ENCODE measurements around the gene DONSON.

The DONSON gene

GRCh38 chr21:33561373-33561772 lies 27.1 kb downstream of the DONSON start:
- no peak for DNase-seq

DNA sequence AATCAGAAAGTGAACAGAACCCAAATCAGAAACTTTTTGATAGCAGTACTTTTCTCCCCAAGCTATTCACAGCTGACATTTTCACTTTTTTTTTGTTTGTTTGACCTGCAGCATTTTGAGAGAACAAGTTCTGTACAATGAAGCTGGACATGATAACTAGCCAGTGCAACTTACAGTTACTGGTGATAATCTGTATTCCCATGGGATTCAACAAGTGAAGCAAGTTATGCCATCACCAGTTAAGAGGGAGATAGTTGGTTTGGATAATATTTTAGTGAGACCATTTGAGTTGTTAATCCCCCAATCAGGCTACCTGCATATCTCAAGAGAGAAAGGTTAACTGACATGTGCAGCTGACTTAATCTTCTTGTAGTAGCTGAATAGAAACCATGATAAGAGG lies 27.5 kb downstream of the DONSON start:
- no peak for DNase-seq

- DNase-seq, result no peak
Observed at GRCh38 chr21:33559813-33560212, 28.7 kb downstream of the DONSON start.

DNA sequence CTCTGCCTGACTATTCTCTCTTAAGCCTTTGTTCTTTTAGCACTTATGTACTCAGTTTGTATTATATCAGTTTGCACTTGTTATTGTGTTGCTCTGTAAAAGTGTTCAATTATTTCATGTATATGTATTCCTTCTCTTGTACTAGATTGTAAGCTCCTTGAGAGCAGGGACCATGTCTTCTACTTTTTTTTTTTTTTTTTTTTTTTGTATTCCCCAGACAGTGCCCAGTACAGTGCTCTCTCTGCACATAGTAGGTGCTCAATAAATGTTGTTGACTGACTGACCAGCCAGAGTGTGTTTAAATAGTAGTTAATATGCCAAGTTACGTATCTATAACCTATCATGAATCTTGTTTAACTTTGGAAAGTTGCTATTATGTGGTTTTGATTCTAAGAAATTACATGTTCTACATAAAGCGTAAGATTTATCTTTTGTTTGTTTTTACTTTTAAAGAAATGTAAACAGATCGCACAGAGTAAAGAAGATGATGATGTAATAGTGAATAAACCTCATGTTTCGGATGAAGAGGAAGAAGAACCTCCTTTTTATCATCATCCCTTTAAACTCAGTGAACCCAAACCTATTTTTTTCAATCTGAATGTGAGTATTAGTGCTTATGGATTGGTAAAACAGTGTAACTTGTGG lies 29.6 kb downstream of the DONSON start:
- no peak for DNase-seq

- DNase-seq, result no peak
Observed at GRCh38 chr21:33557447-33557846, 31.0 kb downstream of the DONSON start.

DNA sequence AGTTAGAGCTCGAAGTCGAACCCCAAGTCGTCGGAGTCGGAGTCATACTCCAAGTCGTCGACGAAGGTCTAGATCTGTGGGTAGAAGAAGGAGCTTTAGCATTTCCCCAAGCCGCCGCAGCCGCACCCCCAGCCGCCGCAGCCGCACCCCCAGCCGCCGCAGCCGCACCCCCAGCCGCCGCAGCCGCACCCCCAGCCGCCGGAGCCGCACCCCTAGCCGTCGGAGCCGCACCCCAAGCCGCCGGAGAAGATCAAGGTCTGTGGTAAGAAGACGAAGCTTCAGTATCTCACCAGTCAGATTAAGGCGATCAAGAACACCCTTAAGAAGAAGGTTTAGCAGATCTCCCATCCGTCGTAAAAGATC lies 33.5 kb downstream of the DONSON start:
- no peak for DNase-seq

DNA sequence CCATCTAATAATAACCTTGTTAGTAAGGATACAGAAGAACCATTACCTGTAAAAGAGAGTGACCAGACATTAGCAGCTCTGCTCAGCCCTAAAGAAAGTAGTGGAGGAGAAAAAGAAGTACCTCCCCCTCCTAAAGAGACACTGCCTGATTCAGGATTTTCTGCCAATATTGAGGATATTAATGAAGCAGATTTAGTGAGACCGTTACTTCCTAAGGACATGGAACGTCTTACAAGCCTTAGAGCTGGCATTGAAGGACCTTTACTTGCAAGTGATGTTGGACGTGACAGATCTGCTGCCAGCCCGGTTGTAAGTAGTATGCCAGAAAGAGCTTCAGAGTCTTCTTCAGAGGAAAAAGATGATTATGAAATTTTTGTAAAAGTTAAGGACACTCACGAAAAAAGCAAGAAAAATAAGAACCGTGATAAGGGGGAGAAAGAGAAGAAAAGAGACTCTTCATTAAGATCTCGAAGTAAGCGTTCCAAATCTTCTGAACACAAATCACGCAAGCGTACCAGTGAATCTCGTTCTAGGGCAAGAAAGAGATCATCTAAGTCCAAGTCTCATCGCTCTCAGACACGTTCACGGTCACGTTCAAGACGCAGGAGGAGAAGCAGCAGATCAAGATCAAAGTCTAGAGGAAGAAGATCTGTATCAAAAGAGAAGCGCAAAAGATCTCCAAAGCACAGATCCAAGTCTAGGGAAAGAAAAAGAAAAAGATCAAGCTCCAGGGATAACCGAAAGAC lies 34.1 kb downstream of the DONSON start:
- DNase-seq, result no peak

DNA sequence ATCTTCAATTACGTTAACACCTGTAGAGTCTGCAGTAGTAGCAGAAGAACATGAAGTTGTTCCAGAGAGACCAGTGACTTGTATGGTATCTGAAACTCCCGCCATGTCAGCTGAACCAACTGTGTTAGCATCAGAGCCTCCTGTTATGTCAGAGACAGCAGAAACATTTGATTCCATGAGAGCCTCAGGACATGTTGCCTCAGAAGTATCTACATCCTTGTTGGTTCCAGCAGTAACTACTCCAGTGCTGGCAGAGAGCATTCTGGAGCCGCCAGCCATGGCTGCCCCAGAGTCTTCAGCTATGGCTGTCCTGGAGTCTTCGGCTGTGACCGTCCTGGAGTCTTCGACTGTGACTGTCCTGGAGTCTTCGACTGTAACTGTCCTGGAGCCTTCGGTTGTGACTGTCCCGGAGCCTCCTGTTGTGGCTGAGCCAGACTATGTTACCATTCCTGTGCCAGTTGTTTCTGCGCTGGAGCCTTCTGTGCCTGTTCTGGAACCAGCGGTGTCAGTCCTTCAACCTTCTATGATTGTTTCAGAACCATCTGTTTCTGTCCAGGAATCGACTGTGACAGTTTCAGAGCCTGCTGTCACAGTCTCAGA lies 35.4 kb downstream of the DONSON start:
- DNase-seq, result no peak

DNA sequence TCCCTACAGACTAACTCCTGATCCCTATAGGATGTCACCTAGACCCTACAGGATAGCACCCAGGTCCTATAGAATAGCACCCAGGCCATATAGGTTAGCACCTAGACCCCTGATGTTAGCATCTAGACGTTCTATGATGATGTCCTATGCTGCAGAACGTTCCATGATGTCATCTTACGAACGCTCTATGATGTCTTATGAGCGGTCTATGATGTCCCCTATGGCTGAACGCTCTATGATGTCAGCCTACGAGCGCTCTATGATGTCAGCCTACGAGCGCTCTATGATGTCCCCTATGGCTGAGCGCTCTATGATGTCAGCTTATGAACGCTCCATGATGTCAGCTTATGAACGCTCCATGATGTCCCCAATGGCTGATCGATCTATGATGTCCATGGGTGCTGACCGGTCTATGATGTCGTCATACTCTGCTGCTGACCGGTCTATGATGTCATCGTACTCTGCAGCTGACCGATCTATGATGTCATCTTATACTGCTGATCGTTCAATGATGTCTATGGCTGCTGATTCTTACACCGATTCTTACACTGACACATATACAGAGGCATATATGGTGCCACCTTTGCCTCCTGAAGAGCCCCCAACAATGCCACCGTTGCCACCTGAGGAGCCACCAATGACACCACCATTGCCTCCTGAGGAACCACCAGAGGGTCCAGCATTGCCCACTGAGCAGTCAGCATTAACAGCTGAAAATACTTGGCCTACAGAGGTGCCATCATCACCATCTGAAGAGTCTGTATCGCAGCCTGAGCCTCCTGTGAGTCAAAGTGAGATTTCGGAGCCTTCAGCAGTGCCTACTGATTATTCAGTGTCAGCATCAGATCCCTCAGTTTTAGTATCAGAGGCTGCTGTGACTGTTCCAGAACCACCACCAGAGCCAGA lies 36.1 kb downstream of the DONSON start:
- DNase-seq, result no peak

- no peak for DNase-seq
Observed at GRCh38 chr21:33551664-33552063, 36.8 kb downstream of the DONSON start.

- no peak for DNase-seq
Observed at GRCh38 chr21:33550772-33551660, 37.5 kb downstream of the DONSON start.

- no peak for DNase-seq
Observed at GRCh38 chr21:33549848-33550771, 38.4 kb downstream of the DONSON start.

DNA sequence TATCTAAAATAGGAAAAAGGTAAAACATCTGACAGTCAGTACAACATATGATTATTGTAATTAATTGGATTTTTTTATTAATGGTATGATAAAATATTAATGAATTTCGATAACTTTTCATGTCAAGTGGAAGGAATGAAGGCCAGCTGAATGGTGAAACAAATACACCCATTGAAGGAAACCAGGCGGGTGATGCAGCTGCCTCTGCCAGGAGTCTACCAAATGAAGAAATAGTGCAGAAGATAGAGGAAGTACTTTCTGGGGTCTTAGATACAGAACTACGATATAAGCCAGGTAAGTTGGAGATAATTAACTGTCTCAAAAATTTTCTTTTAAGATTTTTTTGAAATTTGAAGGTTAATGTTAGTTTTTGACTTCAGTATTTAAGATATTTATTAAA lies 42.4 kb downstream of the DONSON start:
- no peak for DNase-seq

- DNase-seq, result no peak
Observed at GRCh38 chr21:33544451-33545195, 43.9 kb downstream of the DONSON start.

DNA sequence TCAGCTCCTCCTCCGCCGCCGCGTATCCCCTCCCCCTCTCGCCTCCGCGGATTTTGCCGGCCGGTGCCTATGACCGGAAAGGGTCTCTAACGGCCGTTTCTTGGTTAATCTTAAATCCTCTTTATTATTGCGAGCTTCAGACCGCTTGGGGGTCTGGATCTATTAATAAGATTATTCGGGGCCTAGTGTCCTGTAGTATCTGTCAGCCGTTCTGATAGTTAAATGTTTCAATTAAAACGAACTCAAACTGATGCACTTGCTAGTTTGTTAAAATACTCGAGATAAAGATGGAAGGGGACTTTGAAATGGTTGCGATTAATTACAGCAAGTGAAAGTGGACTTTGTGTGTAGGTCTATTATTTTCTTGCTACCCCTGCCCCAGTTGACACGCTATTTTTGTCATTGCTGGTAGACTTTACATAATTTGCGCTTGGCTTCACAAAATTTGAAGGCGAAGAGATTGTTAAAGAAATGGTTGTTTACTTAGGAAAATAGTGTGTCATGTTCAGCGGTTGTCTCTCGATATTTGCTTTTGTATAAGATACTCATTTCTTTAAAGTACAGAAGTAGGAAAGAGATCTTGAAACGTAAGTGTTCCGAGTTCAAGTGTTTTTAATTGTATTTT lies 44.9 kb downstream of the DONSON start:
- DNase-seq, result peak; percentile 81

DNA sequence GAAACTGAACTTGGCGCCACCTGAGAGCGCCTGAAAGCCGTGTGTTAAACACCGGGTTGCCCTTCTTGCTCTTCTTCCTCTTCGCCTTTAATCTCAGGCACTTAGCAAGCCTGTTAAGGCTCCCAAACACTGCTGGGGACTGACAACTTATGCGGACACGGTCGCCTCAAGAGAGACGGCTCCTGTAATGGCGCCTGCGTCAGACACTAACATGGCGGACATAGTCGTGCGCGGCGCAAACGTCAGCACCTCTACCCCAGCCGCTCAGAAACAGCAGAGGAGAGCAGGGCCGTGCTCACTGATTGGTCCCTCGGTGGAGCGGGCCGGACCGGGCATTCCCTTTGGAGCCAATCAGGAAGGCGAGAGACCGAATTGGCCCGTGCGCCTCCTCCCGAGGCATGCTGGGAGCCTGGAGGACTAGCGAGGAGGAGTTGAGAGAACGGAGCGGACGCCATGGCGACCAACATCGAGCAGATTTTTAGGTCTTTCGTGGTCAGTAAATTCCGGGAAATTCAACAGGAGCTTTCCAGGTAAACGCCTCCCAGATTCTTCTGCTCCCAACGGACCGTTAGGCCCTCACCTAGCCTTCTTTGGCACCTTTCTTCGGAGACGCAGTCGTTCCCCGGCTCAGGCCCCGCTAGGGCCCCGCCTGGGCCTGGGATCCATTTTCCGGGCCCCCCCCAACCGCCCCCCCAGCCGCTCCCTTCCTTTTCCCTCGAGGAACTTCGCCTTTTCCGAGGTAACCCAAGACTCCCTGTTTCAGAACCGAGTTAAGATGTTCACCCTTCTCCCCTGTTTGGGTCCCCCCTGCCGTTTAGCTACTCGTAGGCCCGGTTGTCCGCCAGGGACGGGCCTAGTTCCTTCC lies 45.6 kb downstream of the DONSON start, which contains the start of gene SON:
Gene SON, plus strand, starts transcription at position 399 of the 865 bp plus-strand sequence. Its CDS starts 55 bp downstream, at position 454.
- peak; percentile 100 for DNase-seq

- DNase-seq, result peak; percentile 91
Observed at GRCh38 chr21:33541756-33542639, 46.5 kb downstream of the DONSON start, which contains the start of gene GART. Gene GART (minus strand): TSS chr21:33542117. CDS start chr21:33539315, 2,802 bp downstream.

Data from activated CD4-positive, alpha-beta T cell treated with anti-CD3 and anti-CD28 coated beads, Interleukin-10, Interleukin-2, amounts not matched to agents 100 ng/mL and 50 ng/mL, durations not matched to agents 16 hours and 8 hours (primary cell).